ENCODE results near the gene MSH5. TPM values are rescaled to one million over a fixed set of nuclear protein-coding genes. Genes with fewer than 3 reads are reported as not detected.

The MSH5 gene
- total RNA-seq, 1 experiment from 2014 or later = 43.1 TPM

GRCh38 chr6:31794294-31794865, 54.6 kb downstream of the MSH5 start:
- H3K36me3 Mint-ChIP-seq = peaks cover 29% of the 10 kb centered on the region
- peaks cover 9% of the 10 kb centered on the region for H3K4me1 Mint-ChIP-seq
- no peaks in the 10 kb centered on the region for H3K27me3 Mint-ChIP-seq (ENCODE audit: low read depth)
- CTCF ChIA-PET = interaction anchor here (0.9 to 2.5 kb wide), 8 partner anchors 12 to 103 kb away, joined by 3 to 30 read pairs (median 16); partner anchors contain the start of genes EHMT2, HSPA1B, LSM2 and NEU1
- no peaks in the 10 kb centered on the region for H3K9me3 Mint-ChIP-seq
- TF ChIP-seq FOXJ3 (CRISPR knock-in tag; IDR thresholded peaks at IDR 0.05; ENCODE audit: borderline replicate concordance) = no peak
- no peak for TF ChIP-seq NFYB (CRISPR knock-in tag; conservative IDR thresholded peaks at IDR 0.05; ENCODE audit: low read depth)
- no peak for TF ChIP-seq SMAD4 (CRISPR knock-in tag; IDR thresholded peaks at IDR 0.05)
- TF ChIP-seq GTF2I (CRISPR knock-in tag; conservative IDR thresholded peaks at IDR 0.05) = no peak
- no peak for TF ChIP-seq ZNF263 (CRISPR knock-in tag; IDR thresholded peaks at IDR 0.05; ENCODE audit: low read depth)
- no peak for TF ChIP-seq ZNF671 (CRISPR knock-in tag; IDR thresholded peaks at IDR 0.05)
- TF ChIP-seq IRF2 (CRISPR knock-in tag; IDR thresholded peaks at IDR 0.05; ENCODE audit: borderline replicate concordance, low read depth) = no peak
- no peak for TF ChIP-seq E2F5 (CRISPR knock-in tag; IDR thresholded peaks at IDR 0.05)
- no peak for TF ChIP-seq ZNF423 (CRISPR knock-in tag; IDR thresholded peaks at IDR 0.05)
- no peak for TF ChIP-seq ATF2 (CRISPR knock-in tag; IDR thresholded peaks at IDR 0.05; ENCODE audit: borderline replicate concordance, low read depth)
- TF ChIP-seq ZNF532 (CRISPR knock-in tag; IDR thresholded peaks at IDR 0.05; ENCODE audit: borderline replicate concordance) = no peak
- TF ChIP-seq ZMAT4 (CRISPR knock-in tag; IDR thresholded peaks at IDR 0.05) = no peak
- TF ChIP-seq SMAD3 (CRISPR knock-in tag; IDR thresholded peaks at IDR 0.05; ENCODE audit: borderline replicate concordance) = no peak
- peak overlapping the region; percentile 99 for H3K4me3 Mint-ChIP-seq
- POLR2A ChIA-PET = interaction anchor here (0.6 to 2.6 kb wide), 4 partner anchors 15 to 91 kb away, joined by 3 to 18 read pairs (median 4); partner anchors contain the start of genes ABHD16A, HSPA1A, HSPA1L and MSH5
- DNase-seq (ENCODE audit: low spot score) (no peak), ATAC-seq (no peak; the same call in 1 of the 2 replicates)
- H3K27ac Mint-ChIP-seq = peak overlapping the region; percentile 8

GRCh38 chr6:31794866-31795615, 55.2 kb downstream of the MSH5 start:
- H3K27ac Mint-ChIP-seq = peak overlapping the region; percentile 97
- peak overlapping the region; percentile 99 for H3K4me3 Mint-ChIP-seq
- POLR2A ChIA-PET = interaction anchor here (0.6 to 2.6 kb wide), 7 partner anchors 14 to 92 kb away, joined by 3 to 18 read pairs (median 4); partner anchors contain the start of genes ABHD16A, HSPA1A, HSPA1B and HSPA1L
- peaks cover 9% of the 10 kb centered on the region for H3K4me1 Mint-ChIP-seq
- ATAC-seq (peak; percentile 2; the same call in 1 of the 2 replicates), DNase-seq (ENCODE audit: low spot score) (no peak)
- peaks cover 24% of the 10 kb centered on the region for H3K36me3 Mint-ChIP-seq
- H3K27me3 Mint-ChIP-seq (ENCODE audit: low read depth) = no peaks in the 10 kb centered on the region
- CTCF ChIA-PET = interaction anchor here (0.6 to 2.5 kb wide), 21 partner anchors 11 to 134 kb away, joined by 3 to 30 read pairs (median 6); partner anchors contain the start of genes ABHD16A, C6orf47, DDAH2 and EHMT2
- no peaks in the 10 kb centered on the region for H3K9me3 Mint-ChIP-seq
- TF ChIP-seq ELF4 (CRISPR knock-in tag; IDR thresholded peaks at IDR 0.05; ENCODE audit: low read depth) (no peak), GABPB1 (CRISPR knock-in tag; IDR thresholded peaks at IDR 0.05) (no peak), ZNF317 (CRISPR knock-in tag; IDR thresholded peaks at IDR 0.05; ENCODE audit: borderline replicate concordance, low read depth) (no peak; the same call in 1 of the 2 replicates), ZMAT4 (CRISPR knock-in tag; IDR thresholded peaks at IDR 0.05) (no peak), USF1 (CRISPR knock-in tag; IDR thresholded peaks at IDR 0.05) (no peak), CREB1 (CRISPR knock-in tag; IDR thresholded peaks at IDR 0.05) (no peak), NFE2L1 (CRISPR knock-in tag; IDR thresholded peaks at IDR 0.05) (no peak), ETV6 (CRISPR knock-in tag; IDR thresholded peaks at IDR 0.05) (no peak), TEAD4 (CRISPR knock-in tag; IDR thresholded peaks at IDR 0.05) (no peak), ERG (CRISPR knock-in tag; IDR thresholded peaks at IDR 0.05) (no peak), IRF1 (CRISPR knock-in tag; IDR thresholded peaks at IDR 0.05) (no peak)

All from WTC11 (cell line).